GM12878 (cell line): ENCODE measurements around the gene ACER3. TPM values are rescaled to one million over a fixed set of nuclear protein-coding genes. Genes with fewer than 3 reads are reported as not detected.

Experiments
- ATAC-seq: fragments of 200-7000 bp; cut with Tn5 transposase; 3 replicates; pipeline ENCODE4 v1.9.1; 2020; ENCODE audit warnings: mild to moderate bottlenecking, moderate library complexity
- BruUV-seq: library from RNA; stranded (reverse); fragments of 400-500 nt; replicated peaks from 2 replicates; lab custom pipeline; 2021; lab: Mats Ljungman, UMichigan
- CTCF ChIA-PET: fragments of 300-600 bp; sonication (Branson Sonifier 250); formaldehyde crosslinking; extraction: SDS; loops from one replicate; lab custom pipeline; 2021; ENCODE audit warnings: inconsistent platforms; lab: Yijun Ruan, JAX
- POLR2A ChIA-PET: fragments of 350-600 bp; formaldehyde crosslinking; extraction: SDS; loops from one replicate; lab custom pipeline; 2021; ENCODE audit warnings: inconsistent platforms; lab: Charles Lee
- RAD21 ChIA-PET: fragments of 300-600 bp; sonication (Branson Sonifier 250); formaldehyde crosslinking; loops from one replicate; lab custom pipeline; 2023; ENCODE audit warnings: antibody characterized with exemption; ENCODE audit not compliant: unreplicated experiment; lab: Charles Lee
- SMC1A ChIA-PET: fragments of 300-600 bp; sonication (Branson Sonifier 250); formaldehyde crosslinking; loops from one replicate; lab custom pipeline; 2023; ENCODE audit not compliant: unreplicated experiment, uncharacterized antibody; lab: Charles Lee
- DNase-seq: peaks from one replicate; pipeline ENCODE4 v3.0.0-alpha.2; 2011; ENCODE audit warnings: low read depth, low spot score
- FAIRE-seq: peaks from 3 replicates; lab custom pipeline; 2011; peaks lifted over from hg19 to GRCh38; lab: Jason Lieb, UNC
- H2AFZ ChIP-seq: 2 replicates; pipeline ENCODE4 v1.6.0; 2011; ENCODE audit warnings: low read depth, low read length, control low read depth; ENCODE audit not compliant: control insufficient read depth
- H3K27ac ChIP-seq: 2 replicates; pipeline ENCODE4 v1.5.1; 2011; ENCODE audit warnings: control low read depth; ENCODE audit not compliant: control insufficient read depth, insufficient read depth
- H3K27me3 ChIP-seq, 2 experiments: replicated peaks in 1 of 2; 2 replicates each; pipeline versions ENCODE4 v1.6.0 to v1.6.1; 2011; ENCODE audit warnings: low read length in 1 of 2; ENCODE audit not compliant: control insufficient read depth in 2 of 2, insufficient read depth in 2 of 2
- H3K36me3 ChIP-seq, 2 experiments: 2 replicates each; pipeline ENCODE4 v1.5.1; 2011; ENCODE audit warnings: low read length in 1 of 2; ENCODE audit not compliant: control insufficient read depth in 2 of 2, insufficient read depth in 2 of 2
- H3K4me1 ChIP-seq: 2 replicates; pipeline ENCODE4 v1.6.1; 2011; ENCODE audit warnings: mild to moderate bottlenecking, low read length, moderate library complexity, mixed read lengths; ENCODE audit not compliant: control insufficient read depth, insufficient read depth
- H3K4me2 ChIP-seq: 2 replicates; pipeline ENCODE4 v1.6.0; 2011; ENCODE audit warnings: control low read depth; ENCODE audit not compliant: control insufficient read depth, insufficient read depth
- H3K4me3 ChIP-seq: fragments of 200-600 bp; sonication (generic); 2 replicates; pipeline ENCODE4 v1.5.1; 2016
- H3K79me2 ChIP-seq: 2 replicates; pipeline ENCODE4 v1.6.0; 2011; ENCODE audit warnings: low read length; ENCODE audit not compliant: control insufficient read depth, insufficient read depth
- H3K9ac ChIP-seq: 2 replicates; pipeline ENCODE4 v1.8.0; 2011; ENCODE audit warnings: low read length, control low read depth, mixed read lengths; ENCODE audit not compliant: control insufficient read depth, insufficient read depth
- H3K9me3 ChIP-seq: replicated peaks from 3 replicates; pipeline ENCODE4 v1.5.1; 2011; ENCODE audit warnings: mild to moderate bottlenecking, low read length; ENCODE audit not compliant: control insufficient read depth, insufficient read depth
- H4K20me1 ChIP-seq: 2 replicates; pipeline ENCODE4 v1.6.0; 2011; ENCODE audit not compliant: control insufficient read depth, insufficient read depth
- IRF4 ChIP-seq: IDR thresholded peaks from 2 replicates; pipeline ENCODE4 v1.6.1; 2011; ENCODE audit warnings: low read depth, low read length
- JUNB ChIP-seq: IDR thresholded peaks from 2 replicates; pipeline ENCODE4 v1.6.1; 2016; ENCODE audit warnings: antibody characterized with exemption, mild to moderate bottlenecking
- NBN ChIP-seq: fragments of 450-650 bp; IDR thresholded peaks from 2 replicates; pipeline ENCODE4 v1.6.1; 2016
- NFXL1 ChIP-seq: fragments of 450-650 bp; IDR thresholded peaks from 2 replicates; pipeline ENCODE4 v1.6.1; 2017; ENCODE audit warnings: antibody characterized with exemption, mild to moderate bottlenecking, borderline replicate concordance
- SMAD1 ChIP-seq: fragments of 450-650 bp; IDR thresholded peaks from 2 replicates; pipeline ENCODE4 v1.6.1; 2018; ENCODE audit warnings: mild to moderate bottlenecking, low read depth; ENCODE audit not compliant: partially characterized antibody
- ZNF384 ChIP-seq: IDR thresholded peaks from 2 replicates; pipeline ENCODE4 v1.6.1; 2012; ENCODE audit warnings: low read depth, mild to moderate bottlenecking, low read length, improper control_type of control experiment, borderline replicate concordance
- WGBS: methylation state at CpG from one replicate; pipeline ENCODE4 v1.1.6; 2016; ENCODE audit warnings: low lambda C conversion rate; ENCODE audit not compliant: insufficient replicate concordance, insufficient coverage; ENCODE audit errors: missing lambda C conversion rate; 5-methylcytosine and 5-hydroxymethylcytosine counted together
- in situ Hi-C: fragments of 300-500 bp; cut with MboI; formaldehyde crosslinking; loops from 9 replicates; pipeline ENCODE4 v1.14.3; 2018; ENCODE audit warnings: mixed read lengths
- intact Hi-C: fragments of 100-400 bp; cut with micrococcal nuclease; formaldehyde crosslinking; loops from one replicate; pipeline ENCODE4 v1.14.2; 2022; ENCODE audit not compliant: unreplicated experiment
- polyA plus RNA-seq, 11 experiments: library from polyadenylated mRNA; depleted of rRNA in 4 of 11; unstranded in 6 of 11; stranded (reverse) in 5 of 11; fragments of >200 nt; fragmentation: Nextera tagmentation in 4 of 11; fragmentation: Illumina TruSeq in 1 of 11; extraction: Ambion mirVana in 4 of 11; extraction: Trizol in 1 of 11; gene quantifications; 1 replicate in 1 of 11; 2 replicates in 10 of 11; pipeline versions ENCODE4 v1.2.1 to v1.2.3, GENCODE V29; 2011 to 2016; ENCODE audit warnings: inconsistent platforms in 2 of 11, missing spikeins in 2 of 11, low read depth in 1 of 11
- total RNA-seq, 4 experiments: library from RNA; depleted of rRNA in 3 of 4; stranded (reverse); fragments of >200 nt in 3 of 4; fragmentation: Illumina TruSeq in 1 of 4; extraction: Trizol in 1 of 4; gene quantifications; 2 replicates each; pipeline versions ENCODE4 v1.2.1 to v1.2.3, GENCODE V29; 2013 to 2021
- TF ChIP-seq, protein P1 (sequence below): IDR thresholded peaks from 2 replicates; pipeline ENCODE4 v1.6.1; 2012; ENCODE audit warnings: low read depth, low read length, improper control_type of control experiment
- TF ChIP-seq, protein P2 (sequence below): IDR thresholded peaks from 2 replicates; pipeline ENCODE4 v1.6.1; 2011; ENCODE audit warnings: low read depth, mild to moderate bottlenecking, low read length, moderate library complexity, borderline replicate concordance; ENCODE audit errors: extremely low read depth
- TF ChIP-seq, protein P3 (sequence below): fragments of 150-350 bp; IDR thresholded peaks from 2 replicates; pipeline ENCODE4 v1.6.1; 2014; ENCODE audit warnings: mild to moderate bottlenecking, low read depth, low read length

ACER3 gene
- total and polyA plus RNA-seq, 10 of the 15 experiments (the other 5 are each of a cell fraction or from before 2014, with no cell fraction given) = 2.8 to 17.4 (median 10.3) TPM

DNA sequence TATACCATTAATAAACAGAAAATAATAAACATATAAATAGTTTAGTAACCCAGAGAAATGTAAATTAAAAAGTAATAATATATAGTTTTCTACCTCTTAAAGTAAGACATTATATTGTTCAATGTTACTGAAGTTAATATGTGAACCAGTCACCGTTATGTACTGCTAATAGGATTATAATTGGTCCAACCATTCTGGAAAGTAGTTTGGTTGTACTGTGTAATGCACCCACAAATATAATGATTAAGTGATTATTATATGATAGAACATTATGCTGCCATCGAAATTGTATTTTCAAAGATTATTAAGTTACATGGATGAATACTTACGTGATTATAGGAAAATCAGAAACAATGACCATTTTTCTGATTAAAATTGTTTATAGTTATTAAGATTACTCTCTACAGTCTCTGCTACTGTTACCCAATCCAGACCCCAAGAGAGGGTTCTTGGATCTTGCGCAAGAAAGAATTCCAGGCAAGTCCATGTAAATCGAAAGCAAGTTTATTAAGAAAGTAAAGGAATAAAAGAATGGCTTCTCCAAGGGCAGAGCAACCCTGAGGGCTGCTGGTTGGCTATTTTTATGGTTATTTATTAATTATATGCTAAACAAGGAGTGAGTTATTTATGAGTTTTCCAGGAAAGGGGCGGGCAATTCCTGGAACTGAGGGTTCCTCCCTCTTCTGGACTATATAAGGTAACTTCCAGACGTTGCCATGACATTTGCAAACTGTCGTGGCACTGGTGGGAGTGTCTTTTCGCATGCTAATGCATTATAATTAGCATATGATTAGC is 50.1 kb downstream of the ACER3 start:
- DNase-seq = no peak
- ChIA-PET POLR2A (interaction anchor here (0.5 kb wide), 1 partner anchor 128 kb away, joined by 3 read pairs; no protein-coding TSS in a partner anchor), CTCF (interaction anchor here (1.2 to 1.5 kb wide), 2 partner anchors 9 to 12 kb away, joined by 6 to 7 read pairs; no protein-coding TSS in a partner anchor)

More for the DNA sequence above, 50.1 kb downstream of the ACER3 start:
- Histone ChIP-seq H3K27me3 (no peaks in the 10 kb centered on the region), H3K36me3 (no peaks in the 10 kb centered on the region), H2AFZ (no peak overlapping the region), H3K4me2 (no peak overlapping the region), H3K4me3 (no peak overlapping the region), H3K9ac (no peak overlapping the region), H4K20me1 (no peaks in the 10 kb centered on the region), H3K79me2 (no peaks in the 10 kb centered on the region), H3K9me3 (no peaks in the 10 kb centered on the region; the same call in 1 of the 3 replicates), H3K27ac (no peak overlapping the region), H3K4me1 (no peaks in the 10 kb centered on the region)
- WGBS = 75% methylated on average over 9 of the region's 9 CpGs
- in situ Hi-C loops (no loop called here), intact Hi-C loops (no loop called here)
- BruUV-seq = no TSS peak
- ATAC-seq = no peak
- RAD21 ChIA-PET = interaction anchor here (1.4 kb wide), 1 partner anchor 9 kb away, joined by 3 read pairs; no protein-coding TSS in a partner anchor
- SMC1A ChIA-PET = no interaction called here
- TF ChIP-seq ZNF384 = no peak
- no peak for TF ChIP-seq NFXL1
- TF ChIP-seq, protein P1, sequence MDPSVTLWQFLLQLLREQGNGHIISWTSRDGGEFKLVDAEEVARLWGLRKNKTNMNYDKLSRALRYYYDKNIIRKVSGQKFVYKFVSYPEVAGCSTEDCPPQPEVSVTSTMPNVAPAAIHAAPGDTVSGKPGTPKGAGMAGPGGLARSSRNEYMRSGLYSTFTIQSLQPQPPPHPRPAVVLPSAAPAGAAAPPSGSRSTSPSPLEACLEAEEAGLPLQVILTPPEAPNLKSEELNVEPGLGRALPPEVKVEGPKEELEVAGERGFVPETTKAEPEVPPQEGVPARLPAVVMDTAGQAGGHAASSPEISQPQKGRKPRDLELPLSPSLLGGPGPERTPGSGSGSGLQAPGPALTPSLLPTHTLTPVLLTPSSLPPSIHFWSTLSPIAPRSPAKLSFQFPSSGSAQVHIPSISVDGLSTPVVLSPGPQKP = no peak
- no peak for TF ChIP-seq SMAD1
- no peak for TF ChIP-seq JUNB
- TF ChIP-seq NBN = no peak
- TF ChIP-seq IRF4 = no peak
- TF ChIP-seq, protein P2, sequence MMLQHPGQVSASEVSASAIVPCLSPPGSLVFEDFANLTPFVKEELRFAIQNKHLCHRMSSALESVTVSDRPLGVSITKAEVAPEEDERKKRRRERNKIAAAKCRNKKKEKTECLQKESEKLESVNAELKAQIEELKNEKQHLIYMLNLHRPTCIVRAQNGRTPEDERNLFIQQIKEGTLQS = no peak
- TF ChIP-seq, protein P3, sequence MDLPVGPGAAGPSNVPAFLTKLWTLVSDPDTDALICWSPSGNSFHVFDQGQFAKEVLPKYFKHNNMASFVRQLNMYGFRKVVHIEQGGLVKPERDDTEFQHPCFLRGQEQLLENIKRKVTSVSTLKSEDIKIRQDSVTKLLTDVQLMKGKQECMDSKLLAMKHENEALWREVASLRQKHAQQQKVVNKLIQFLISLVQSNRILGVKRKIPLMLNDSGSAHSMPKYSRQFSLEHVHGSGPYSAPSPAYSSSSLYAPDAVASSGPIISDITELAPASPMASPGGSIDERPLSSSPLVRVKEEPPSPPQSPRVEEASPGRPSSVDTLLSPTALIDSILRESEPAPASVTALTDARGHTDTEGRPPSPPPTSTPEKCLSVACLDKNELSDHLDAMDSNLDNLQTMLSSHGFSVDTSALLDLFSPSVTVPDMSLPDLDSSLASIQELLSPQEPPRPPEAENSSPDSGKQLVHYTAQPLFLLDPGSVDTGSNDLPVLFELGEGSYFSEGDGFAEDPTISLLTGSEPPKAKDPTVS = no peak
- no peak for FAIRE-seq
